ENCODE results near the gene PEBP1. TPM values are rescaled to one million over a fixed set of nuclear protein-coding genes. Genes with fewer than 3 reads are reported as not detected.

PEBP1 gene
- total RNA-seq, 1 donor from 2014 or later, result 216 TPM

DNA sequence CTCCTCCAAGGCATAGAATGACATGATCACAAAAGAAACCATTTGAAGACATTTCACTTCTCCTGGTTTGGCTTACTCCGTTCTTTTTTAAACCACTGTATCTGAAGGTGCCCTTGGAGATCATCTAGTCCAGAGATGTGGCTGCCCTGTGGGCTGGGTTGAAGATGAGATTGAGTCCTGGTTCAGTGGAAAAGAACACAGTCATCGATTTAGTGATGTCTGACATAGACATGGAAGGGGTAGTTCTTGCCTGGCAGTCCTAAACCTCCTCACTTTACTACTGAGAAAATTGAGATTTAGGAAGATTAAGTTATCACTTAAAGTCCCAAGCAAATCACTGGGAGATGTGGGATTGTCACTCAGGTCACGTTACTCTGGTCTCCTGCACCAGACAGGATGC lies 34.9 kb upstream of the PEBP1 start:
- H3K27ac Mint-ChIP-seq (ENCODE audit: unreplicated experiment), result no peak overlapping the region
- DNase-seq (ENCODE audit: extremely low spot score, unreplicated experiment), result no peak
- no peaks in the 10 kb centered on the region for H3K27me3 Mint-ChIP-seq (ENCODE audit: unreplicated experiment)
- H3K4me1 Mint-ChIP-seq (ENCODE audit: unreplicated experiment), result peaks cover 17% of the 10 kb centered on the region
- H3K4me3 Mint-ChIP-seq (ENCODE audit: unreplicated experiment), result no peak overlapping the region
- TF ChIP-seq, protein P1, sequence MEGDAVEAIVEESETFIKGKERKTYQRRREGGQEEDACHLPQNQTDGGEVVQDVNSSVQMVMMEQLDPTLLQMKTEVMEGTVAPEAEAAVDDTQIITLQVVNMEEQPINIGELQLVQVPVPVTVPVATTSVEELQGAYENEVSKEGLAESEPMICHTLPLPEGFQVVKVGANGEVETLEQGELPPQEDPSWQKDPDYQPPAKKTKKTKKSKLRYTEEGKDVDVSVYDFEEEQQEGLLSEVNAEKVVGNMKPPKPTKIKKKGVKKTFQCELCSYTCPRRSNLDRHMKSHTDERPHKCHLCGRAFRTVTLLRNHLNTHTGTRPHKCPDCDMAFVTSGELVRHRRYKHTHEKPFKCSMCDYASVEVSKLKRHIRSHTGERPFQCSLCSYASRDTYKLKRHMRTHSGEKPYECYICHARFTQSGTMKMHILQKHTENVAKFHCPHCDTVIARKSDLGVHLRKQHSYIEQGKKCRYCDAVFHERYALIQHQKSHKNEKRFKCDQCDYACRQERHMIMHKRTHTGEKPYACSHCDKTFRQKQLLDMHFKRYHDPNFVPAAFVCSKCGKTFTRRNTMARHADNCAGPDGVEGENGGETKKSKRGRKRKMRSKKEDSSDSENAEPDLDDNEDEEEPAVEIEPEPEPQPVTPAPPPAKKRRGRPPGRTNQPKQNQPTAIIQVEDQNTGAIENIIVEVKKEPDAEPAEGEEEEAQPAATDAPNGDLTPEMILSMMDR (IDR thresholded peaks at IDR 0.05), result no peak
- no peaks in the 10 kb centered on the region for H3K9me3 Mint-ChIP-seq (ENCODE audit: unreplicated experiment)
- peaks cover 3% of the 10 kb centered on the region for H3K36me3 Mint-ChIP-seq (ENCODE audit: unreplicated experiment)

GRCh38 chr12:118102070-118102469 lies 33.9 kb upstream of the PEBP1 start:
- no peaks in the 10 kb centered on the region for H3K9me3 Mint-ChIP-seq (ENCODE audit: unreplicated experiment)
- no peak overlapping the region for H3K4me3 Mint-ChIP-seq (ENCODE audit: unreplicated experiment)
- TF ChIP-seq, protein P1 (IDR thresholded peaks at IDR 0.05), result no peak
- peaks cover 17% of the 10 kb centered on the region for H3K4me1 Mint-ChIP-seq (ENCODE audit: unreplicated experiment)
- H3K27me3 Mint-ChIP-seq (ENCODE audit: unreplicated experiment), result no peaks in the 10 kb centered on the region
- DNase-seq (ENCODE audit: extremely low spot score, unreplicated experiment), result no peak
- H3K36me3 Mint-ChIP-seq (ENCODE audit: unreplicated experiment), result peaks cover 3% of the 10 kb centered on the region
- no peak overlapping the region for H3K27ac Mint-ChIP-seq (ENCODE audit: unreplicated experiment)

DNA sequence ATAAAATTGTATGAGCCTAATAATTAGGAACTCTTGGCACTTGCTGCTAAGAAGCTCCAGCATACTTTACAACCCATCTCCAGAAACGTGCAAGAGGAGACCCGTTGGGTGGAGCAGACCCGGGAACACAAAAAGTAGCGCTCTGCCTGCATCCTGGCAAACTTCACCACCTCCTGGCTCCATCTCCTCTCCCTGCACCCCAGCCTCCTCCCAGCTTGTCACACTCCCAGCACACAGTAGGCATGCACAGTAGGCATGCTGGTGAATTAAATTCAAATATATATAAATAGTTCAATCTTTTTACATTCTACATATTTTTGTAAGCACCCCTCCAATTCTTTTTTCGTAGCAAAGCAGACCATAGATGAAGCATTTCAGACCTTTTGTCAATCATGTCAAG lies 33.3 kb upstream of the PEBP1 start:
- Mint-ChIP-seq H3K27me3 (ENCODE audit: unreplicated experiment) (no peaks in the 10 kb centered on the region), H3K27ac (ENCODE audit: unreplicated experiment) (peak overlapping the region; percentile 76), H3K36me3 (ENCODE audit: unreplicated experiment) (peaks cover 3% of the 10 kb centered on the region), H3K9me3 (ENCODE audit: unreplicated experiment) (no peaks in the 10 kb centered on the region), H3K4me3 (ENCODE audit: unreplicated experiment) (peak overlapping the region; percentile 87), H3K4me1 (ENCODE audit: unreplicated experiment) (peaks cover 17% of the 10 kb centered on the region)
- no peak for DNase-seq (ENCODE audit: extremely low spot score, unreplicated experiment)
- TF ChIP-seq, protein P1 (IDR thresholded peaks at IDR 0.05), result no peak

DNA sequence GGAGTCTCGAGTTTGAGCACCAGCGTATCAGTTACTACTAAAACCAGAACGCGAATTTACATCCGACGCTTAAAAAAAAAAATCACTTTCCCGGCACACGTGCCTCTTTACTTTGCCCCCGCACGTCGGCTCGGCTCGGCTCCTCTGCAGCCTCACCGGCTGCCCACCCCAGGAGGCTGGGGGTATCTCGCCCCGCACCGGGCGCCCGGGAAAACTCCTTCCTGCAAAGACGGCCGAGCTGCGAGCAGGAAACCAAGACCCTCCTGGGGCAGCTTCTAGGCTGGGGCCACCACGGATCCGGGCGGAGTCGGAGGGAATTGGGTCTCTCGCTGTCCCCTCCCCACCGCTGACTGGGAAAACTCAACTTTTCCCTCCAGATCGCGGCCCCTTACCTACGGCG lies 32.7 kb upstream of the PEBP1 start:
- TF ChIP-seq, protein P1 (IDR thresholded peaks at IDR 0.05), result no peak
- H3K27me3 Mint-ChIP-seq (ENCODE audit: unreplicated experiment), result no peaks in the 10 kb centered on the region
- peaks cover 16% of the 10 kb centered on the region for H3K4me1 Mint-ChIP-seq (ENCODE audit: unreplicated experiment)
- H3K36me3 Mint-ChIP-seq (ENCODE audit: unreplicated experiment), result peaks cover 3% of the 10 kb centered on the region
- peak overlapping the region; percentile 87 for H3K4me3 Mint-ChIP-seq (ENCODE audit: unreplicated experiment)
- H3K27ac Mint-ChIP-seq (ENCODE audit: unreplicated experiment), result peak overlapping the region; percentile 76
- DNase-seq (ENCODE audit: extremely low spot score, unreplicated experiment), result no peak
- H3K9me3 Mint-ChIP-seq (ENCODE audit: unreplicated experiment), result no peaks in the 10 kb centered on the region

- Mint-ChIP-seq H3K36me3 (ENCODE audit: unreplicated experiment) (no peaks in the 10 kb centered on the region), H3K9me3 (ENCODE audit: unreplicated experiment) (no peaks in the 10 kb centered on the region), H3K27ac (ENCODE audit: unreplicated experiment) (peak within 1 kb of the TSS; percentile 90), H3K4me1 (ENCODE audit: unreplicated experiment) (peaks cover 14% of the 10 kb centered on the region), H3K4me3 (ENCODE audit: unreplicated experiment) (peak within 1 kb of the TSS; percentile 87), H3K27me3 (ENCODE audit: unreplicated experiment) (no peaks in the 10 kb centered on the region)
- TF ChIP-seq, protein P1 (IDR thresholded peaks at IDR 0.05), result no peak
- peak; percentile 85 for DNase-seq (ENCODE audit: extremely low spot score, unreplicated experiment)
These were observed 32.1 kb upstream of the PEBP1 start, which contains the start of gene VSIG10 for GRCh38 chr12:118103601-118104382. Gene VSIG10 (minus strand): TSS chr12:118104011. CDS start chr12:118103671, 340 bp downstream.
